GM10248 (cell line): ENCODE results near the gene NRM.

Source experiments
- CTCF ChIA-PET: fragments of 300-600 bp; sonication (Branson Sonifier 250); formaldehyde crosslinking; extraction: SDS; loops from one replicate; lab custom pipeline; 2021; ENCODE audit warnings: antibody characterized with exemption; lab: Yijun Ruan, JAX
- POLR2A ChIA-PET: fragments of 350-650 bp; sonication (Branson Sonifier 250); formaldehyde crosslinking; extraction: SDS; loops from one replicate; lab custom pipeline; 2020; ENCODE audit warnings: antibody characterized with exemption; lab: Yijun Ruan, JAX
- DNase-seq: peaks from one replicate; pipeline ENCODE4 v3.0.0; 2012; ENCODE audit errors: extremely low spot score
- CTCF ChIP-seq: IDR thresholded peaks from 2 replicates; pipeline ENCODE4 v1.5.1; 2012; ENCODE audit warnings: mild to moderate bottlenecking, low read depth; ENCODE audit errors: extremely low read depth, missing control alignments, control extremely low read depth

NRM gene

DNA sequence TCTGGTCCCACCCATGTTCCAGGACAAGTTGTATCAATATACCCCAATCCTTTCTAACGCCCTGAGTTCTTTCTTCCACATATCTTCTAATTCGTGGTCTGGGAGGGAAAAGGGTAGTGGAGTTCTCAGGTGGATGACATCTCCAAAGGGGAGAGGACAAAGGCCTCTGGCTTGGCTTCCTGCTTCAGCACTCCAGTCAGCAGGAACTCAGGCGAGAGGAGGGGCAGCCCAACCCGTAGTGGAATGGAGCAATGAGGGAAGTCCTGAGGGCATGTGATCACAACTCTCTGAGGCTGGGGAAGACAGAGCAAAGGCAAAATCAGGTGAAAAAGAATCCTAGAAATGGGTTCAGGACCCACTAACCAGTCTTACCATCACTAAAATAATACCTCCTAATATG, 9.6 kb upstream of the NRM start:
- CTCF ChIA-PET = interaction anchor here (1.3 to 13.6 kb wide), 3 partner anchors 8 to 156 kb away, joined by 3 to 132 read pairs (median 4); no protein-coding TSS in a partner anchor
- POLR2A ChIA-PET = interaction anchor here (0.6 kb wide), 1 partner anchor 8 kb away, joined by 6 read pairs; no protein-coding TSS in a partner anchor
- DNase-seq = no peak
- no peak for TF ChIP-seq CTCF

- ChIA-PET CTCF (interaction anchor here (0.9 to 13.6 kb wide), 7 partner anchors 11 to 99 kb away, joined by 3 to 132 read pairs (median 7); partner anchors contain the start of gene DHX16), POLR2A (no interaction called here)
These were observed 5.6 kb upstream of the NRM start for GRCh38 chr6:30696432-30696831.

DNA sequence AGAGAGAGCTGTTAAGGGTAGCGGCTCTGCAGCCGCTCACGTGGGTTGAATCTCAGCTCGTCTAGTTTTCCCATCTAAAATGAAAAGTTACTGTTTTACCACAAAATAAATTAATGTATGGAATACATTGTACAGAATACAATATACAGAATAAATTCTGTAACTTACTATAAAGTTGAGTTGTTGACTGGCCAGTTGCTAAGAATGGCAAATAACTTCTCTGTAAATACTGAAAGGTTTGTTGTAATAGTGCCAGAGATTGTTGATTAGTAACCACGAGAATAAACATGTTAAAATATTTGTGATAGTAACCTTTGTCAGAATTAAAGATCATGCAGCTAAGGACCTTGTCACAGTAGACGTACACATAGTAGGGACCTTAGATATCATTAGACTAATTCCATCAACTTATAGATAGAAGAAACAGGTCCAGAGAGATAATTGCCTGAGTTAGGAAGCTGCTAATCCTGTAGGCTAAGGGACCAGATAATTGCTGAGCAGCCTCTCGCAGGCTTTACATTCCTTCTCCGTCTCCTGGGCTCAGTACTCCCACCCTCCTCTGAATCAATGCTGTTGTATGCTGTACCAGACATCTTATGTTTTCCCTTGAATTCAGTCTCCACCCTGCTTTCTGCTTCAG, 544 bp upstream of the NRM start:
- no peak for TF ChIP-seq CTCF
- ChIA-PET CTCF (interaction anchor here (1.1 to 13.6 kb wide), 9 partner anchors 9 to 208 kb away, joined by 3 to 132 read pairs (median 7); partner anchors contain the start of genes DHX16 and MDC1), POLR2A (interaction anchor here (4.2 kb wide), 1 partner anchor 26 kb away, joined by 17 read pairs; the partner anchor contains the start of gene MDC1)
- DNase-seq = no peak

More at GRCh38 chr6:30696432-30696831, 5.6 kb upstream of the NRM start:
- TF ChIP-seq CTCF = no peak
- no peak for DNase-seq

DNA sequence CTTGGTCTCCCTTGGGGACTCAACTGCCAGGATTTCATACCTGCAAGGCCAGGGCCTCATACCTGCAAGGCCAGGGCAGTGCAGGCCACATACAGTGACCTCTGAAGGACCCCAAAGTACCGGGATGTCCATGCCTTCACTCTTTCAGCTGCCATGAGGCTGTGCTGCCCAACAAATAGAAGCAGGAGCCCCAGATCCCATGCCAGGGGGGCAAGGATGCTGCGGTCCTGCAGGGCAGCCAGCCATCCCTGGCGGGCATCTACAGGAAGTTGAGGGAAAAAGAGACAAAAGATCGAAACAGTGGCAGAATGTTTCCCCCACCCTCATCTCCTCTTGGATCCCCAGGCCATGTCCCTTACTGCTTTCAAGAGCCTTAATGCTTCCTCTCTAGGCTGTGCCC, 799 bp downstream of the NRM start:
- POLR2A ChIA-PET = interaction anchor here (4.2 kb wide), 1 partner anchor 27 kb away, joined by 17 read pairs; the partner anchor contains the start of gene MDC1
- TF ChIP-seq CTCF = no peak
- DNase-seq = no peak
- CTCF ChIA-PET = interaction anchor here (1.1 to 13.6 kb wide), 6 partner anchors 10 to 145 kb away, joined by 3 to 132 read pairs (median 36); no protein-coding TSS in a partner anchor

DNA sequence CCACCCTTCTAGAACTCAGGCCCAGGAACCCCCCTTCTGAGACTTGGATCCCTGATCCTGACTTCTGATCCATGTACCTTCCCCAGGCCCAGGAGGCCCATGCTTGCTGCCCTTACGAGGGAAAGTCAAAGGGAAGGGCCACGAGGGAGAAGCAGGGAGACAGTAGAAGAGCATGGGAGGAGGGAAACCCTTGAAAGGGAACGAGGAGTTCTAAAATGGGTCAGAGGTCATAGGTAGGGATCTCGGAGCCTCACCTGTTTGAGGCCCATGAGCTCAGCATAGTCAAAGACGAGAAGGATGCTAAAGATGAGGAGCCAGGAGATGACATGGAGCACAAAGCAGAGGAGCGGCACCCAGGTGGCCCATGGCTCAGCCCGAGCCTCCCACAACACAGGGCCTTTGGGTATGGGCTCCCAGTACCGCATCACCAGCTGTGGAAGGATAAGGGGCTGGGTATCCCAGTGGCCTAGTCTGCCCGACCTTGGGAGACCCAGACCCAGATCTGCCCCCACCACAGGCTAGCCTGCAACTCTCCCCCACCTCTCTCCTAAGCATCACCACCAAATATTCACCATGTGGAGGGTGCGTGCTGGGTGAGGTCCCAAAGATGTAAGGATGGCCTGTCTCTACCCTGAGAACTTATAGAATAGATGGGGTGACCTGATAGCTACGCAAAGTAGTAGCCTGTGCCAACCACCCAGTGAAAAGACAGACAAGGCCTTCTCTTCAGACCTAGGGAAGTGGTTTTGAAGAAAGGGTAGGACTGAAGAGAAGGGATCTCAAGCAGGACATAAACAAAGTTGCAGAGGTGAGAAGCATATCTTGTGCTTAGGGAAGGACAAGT, 1.5 kb downstream of the NRM start:
- POLR2A ChIA-PET = interaction anchor here (0.6 to 4.2 kb wide), 4 partner anchors 12 to 75 kb away, joined by 3 to 17 read pairs (median 6); partner anchors contain the start of gene MDC1
- no peak for DNase-seq
- CTCF ChIA-PET = interaction anchor here (0.7 to 13.6 kb wide), 11 partner anchors 9 to 398 kb away, joined by 3 to 132 read pairs (median 7); partner anchors contain the start of gene DHX16
- TF ChIP-seq CTCF = no peak

GRCh38 chr6:30688569-30688968, 2.2 kb downstream of the NRM start:
- DNase-seq = no peak
- peak; percentile 15 for TF ChIP-seq CTCF
- CTCF ChIA-PET = interaction anchor here (0.7 to 13.6 kb wide), 12 partner anchors 9 to 399 kb away, joined by 3 to 132 read pairs (median 6); partner anchors contain the start of gene DHX16
- POLR2A ChIA-PET = interaction anchor here (0.5 to 4.2 kb wide), 5 partner anchors 13 to 74 kb away, joined by 3 to 17 read pairs (median 4); partner anchors contain the start of gene MDC1
